ENCODE results near the gene RPS14.

The RPS14 gene

GRCh38 chr5:150497274-150497988, 47.9 kb upstream of the RPS14 start:
- H3K4me2 ChIP-seq (ENCODE audit: low read length), result no peak overlapping the region
- H3K27me3 ChIP-seq (ENCODE audit: insufficient read depth, low read length), result no peaks in the 10 kb centered on the region
- peak overlapping the region; percentile 90 for H3K4ac ChIP-seq (ENCODE audit: low read depth, low read length)
- peak overlapping the region; percentile 9 for H4K8ac ChIP-seq (ENCODE audit: low read depth, low read length)
- peak; percentile 84 to 90 for DNase-seq
- peak overlapping the region; percentile 68 for H2BK12ac ChIP-seq (ENCODE audit: low read length)
- peaks cover 51 to 62% of the 10 kb centered on the region in 2 experiments for H3K4me1 ChIP-seq (ENCODE audit: control insufficient read depth in 1 of 2, insufficient read depth in 2 of 2, low read length in 2 of 2)
- peaks cover 27 to 39% of the 10 kb centered on the region in 2 experiments for H3K36me3 ChIP-seq (ENCODE audit: control insufficient read depth in 1 of 2, insufficient read depth in 2 of 2, low read length in 2 of 2)
- H3K9ac ChIP-seq (ENCODE audit: low read length), result no peak overlapping the region
- peaks cover 54% of the 10 kb centered on the region for H3K79me2 ChIP-seq (ENCODE audit: control insufficient read depth, insufficient read depth, low read length, poor library complexity)
- H2BK120ac ChIP-seq (ENCODE audit: insufficient read depth, low read length, poor library complexity), result no peak overlapping the region
- H3K23ac ChIP-seq (ENCODE audit: low read length), result no peak overlapping the region
- H3K18ac ChIP-seq (ENCODE audit: low read length), result peak overlapping the region; percentile 78
- peak overlapping the region; percentile 58 for H4K91ac ChIP-seq (ENCODE audit: low read depth, low read length)
- peak overlapping the region; percentile 32 for H2BK5ac ChIP-seq (ENCODE audit: low read depth, low read length, poor library complexity)
- H4K12ac ChIP-seq (ENCODE audit: low read depth, low read length), result peak overlapping the region; percentile 3
- H2AK5ac ChIP-seq (ENCODE audit: low read length), result peak overlapping the region; percentile 63
- no CpG with 5 or more reads among the region's 14 CpGs for WGBS (ENCODE audit: extremely low coverage, insufficient coverage, insufficient read length)
- peak overlapping the region; percentile 50 for H3K4me3 ChIP-seq (ENCODE audit: low read depth, low read length)
- H3K9me3 ChIP-seq (ENCODE audit: insufficient read depth, low read depth, low read length), result no peaks in the 10 kb centered on the region
- H2AFZ ChIP-seq (ENCODE audit: insufficient read depth, low read length, poor library complexity), result peak overlapping the region; percentile 18
- H3K79me1 ChIP-seq (ENCODE audit: low read length), result peaks cover 15% of the 10 kb centered on the region
- H3K27ac ChIP-seq (ENCODE audit: low read depth, low read length), result peak overlapping the region; percentile 49
- H3K14ac ChIP-seq (ENCODE audit: low read length), result peak overlapping the region; percentile 64

DNA sequence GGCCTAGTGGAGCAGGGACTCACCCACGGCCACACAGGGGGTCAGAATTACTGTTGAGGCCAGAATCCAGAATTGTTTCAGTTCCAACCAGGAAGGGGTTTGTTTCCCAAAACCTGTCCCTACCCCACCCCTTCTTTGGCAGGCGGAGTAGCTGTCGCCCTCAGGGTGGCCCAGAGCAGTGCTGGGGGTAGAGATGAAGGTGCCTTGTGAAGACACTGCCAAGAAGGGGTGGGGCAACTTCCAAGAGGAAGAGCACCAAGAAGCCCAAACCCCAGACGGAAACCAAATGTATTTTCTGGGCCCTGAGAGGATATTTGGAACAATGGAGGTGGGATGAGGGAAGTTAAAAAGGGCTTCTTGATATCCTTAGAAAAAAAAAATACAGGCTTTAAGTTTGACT, 47.0 kb upstream of the RPS14 start:
- H3K9me3 ChIP-seq (ENCODE audit: insufficient read depth, low read depth, low read length), result no peaks in the 10 kb centered on the region
- no peak overlapping the region for H3K9ac ChIP-seq (ENCODE audit: low read length)
- H3K23ac ChIP-seq (ENCODE audit: low read length), result no peak overlapping the region
- peak overlapping the region; percentile 71 for H3K4ac ChIP-seq (ENCODE audit: low read depth, low read length)
- H4K12ac ChIP-seq (ENCODE audit: low read depth, low read length), result no peak overlapping the region
- peaks cover 30 to 43% of the 10 kb centered on the region in 2 experiments for H3K36me3 ChIP-seq (ENCODE audit: control insufficient read depth in 1 of 2, insufficient read depth in 2 of 2, low read length in 2 of 2)
- H3K18ac ChIP-seq (ENCODE audit: low read length), result no peak overlapping the region
- no peak overlapping the region for H3K4me2 ChIP-seq (ENCODE audit: low read length)
- no peak overlapping the region for H2BK120ac ChIP-seq (ENCODE audit: insufficient read depth, low read length, poor library complexity)
- no peak overlapping the region for H4K91ac ChIP-seq (ENCODE audit: low read depth, low read length)
- DNase-seq, result no peak
- no peak overlapping the region for H2BK5ac ChIP-seq (ENCODE audit: low read depth, low read length, poor library complexity)
- H2BK12ac ChIP-seq (ENCODE audit: low read length), result no peak overlapping the region
- no peak overlapping the region for H2AFZ ChIP-seq (ENCODE audit: insufficient read depth, low read length, poor library complexity)
- H3K79me2 ChIP-seq (ENCODE audit: control insufficient read depth, insufficient read depth, low read length, poor library complexity), result peaks cover 52% of the 10 kb centered on the region
- no peaks in the 10 kb centered on the region for H3K27me3 ChIP-seq (ENCODE audit: insufficient read depth, low read length)
- H3K79me1 ChIP-seq (ENCODE audit: low read length), result peaks cover 23% of the 10 kb centered on the region
- H3K14ac ChIP-seq (ENCODE audit: low read length), result no peak overlapping the region
- peaks cover 52 to 61% of the 10 kb centered on the region in 2 experiments for H3K4me1 ChIP-seq (ENCODE audit: control insufficient read depth in 1 of 2, insufficient read depth in 2 of 2, low read length in 2 of 2)
- no peak overlapping the region for H4K8ac ChIP-seq (ENCODE audit: low read depth, low read length)
- H3K4me3 ChIP-seq (ENCODE audit: low read depth, low read length), result no peak overlapping the region
- H3K27ac ChIP-seq (ENCODE audit: low read depth, low read length), result peak overlapping the region; percentile 10
- WGBS (ENCODE audit: extremely low coverage, insufficient coverage, insufficient read length), result no CpG with 5 or more reads among the region's 4 CpGs
- peak overlapping the region; percentile 37 for H2AK5ac ChIP-seq (ENCODE audit: low read length)

GRCh38 chr5:150496098-150496497, 46.6 kb upstream of the RPS14 start:
- H4K12ac ChIP-seq (ENCODE audit: low read depth, low read length), result no peak overlapping the region
- H3K9me3 ChIP-seq (ENCODE audit: insufficient read depth, low read depth, low read length), result no peaks in the 10 kb centered on the region
- no CpG with 5 or more reads among the region's 3 CpGs for WGBS (ENCODE audit: extremely low coverage, insufficient coverage, insufficient read length)
- H3K36me3 ChIP-seq (ENCODE audit: control insufficient read depth in 1 of 2, insufficient read depth in 2 of 2, low read length in 2 of 2), result peaks cover 28 to 40% of the 10 kb centered on the region in 2 experiments
- H3K4me2 ChIP-seq (ENCODE audit: low read length), result no peak overlapping the region
- H3K9ac ChIP-seq (ENCODE audit: low read length), result no peak overlapping the region
- no peak for DNase-seq
- H3K79me1 ChIP-seq (ENCODE audit: low read length), result peaks cover 21% of the 10 kb centered on the region
- no peak overlapping the region for H2AFZ ChIP-seq (ENCODE audit: insufficient read depth, low read length, poor library complexity)
- peaks cover 53 to 58% of the 10 kb centered on the region in 2 experiments for H3K4me1 ChIP-seq (ENCODE audit: control insufficient read depth in 1 of 2, insufficient read depth in 2 of 2, low read length in 2 of 2)
- H3K27me3 ChIP-seq (ENCODE audit: insufficient read depth, low read length), result no peaks in the 10 kb centered on the region
- peaks cover 49% of the 10 kb centered on the region for H3K79me2 ChIP-seq (ENCODE audit: control insufficient read depth, insufficient read depth, low read length, poor library complexity)
- H3K27ac ChIP-seq (ENCODE audit: low read depth, low read length), result peak overlapping the region; percentile 10
- no peak overlapping the region for H2BK12ac ChIP-seq (ENCODE audit: low read length)
- peak overlapping the region; percentile 37 for H2AK5ac ChIP-seq (ENCODE audit: low read length)
- no peak overlapping the region for H2BK5ac ChIP-seq (ENCODE audit: low read depth, low read length, poor library complexity)
- peak overlapping the region; percentile 71 for H3K4ac ChIP-seq (ENCODE audit: low read depth, low read length)
- no peak overlapping the region for H2BK120ac ChIP-seq (ENCODE audit: insufficient read depth, low read length, poor library complexity)
- H3K18ac ChIP-seq (ENCODE audit: low read length), result no peak overlapping the region
- H3K4me3 ChIP-seq (ENCODE audit: low read depth, low read length), result no peak overlapping the region
- H4K8ac ChIP-seq (ENCODE audit: low read depth, low read length), result no peak overlapping the region
- no peak overlapping the region for H3K23ac ChIP-seq (ENCODE audit: low read length)
- no peak overlapping the region for H4K91ac ChIP-seq (ENCODE audit: low read depth, low read length)
- no peak overlapping the region for H3K14ac ChIP-seq (ENCODE audit: low read length)

DNA sequence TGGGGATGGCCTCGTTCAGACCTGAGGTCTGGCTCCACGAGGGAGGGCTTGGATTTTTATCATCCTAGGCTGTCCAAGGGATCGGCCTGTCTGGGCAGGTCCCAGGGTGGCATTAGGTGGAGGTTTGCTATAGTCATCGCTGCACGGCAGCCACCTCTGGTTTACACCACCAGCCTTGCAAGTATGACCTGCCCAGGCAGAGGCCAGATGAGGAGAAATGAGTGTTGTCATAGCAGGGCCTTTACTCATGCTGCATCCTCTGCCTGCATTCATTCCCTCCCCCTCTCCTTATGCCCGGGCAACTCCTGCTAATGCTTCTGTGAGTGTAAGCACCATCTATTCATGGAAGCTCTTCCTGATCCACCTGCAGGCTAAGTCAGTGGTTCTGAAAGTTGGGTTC, 43.1 kb upstream of the RPS14 start:
- Histone ChIP-seq H3K27ac (ENCODE audit: low read depth, low read length) (peak overlapping the region; percentile 71), H3K9me3 (ENCODE audit: insufficient read depth, low read depth, low read length) (no peaks in the 10 kb centered on the region), H2BK5ac (ENCODE audit: low read depth, low read length, poor library complexity) (no peak overlapping the region), H3K4ac (ENCODE audit: low read depth, low read length) (peak overlapping the region; percentile 81), H3K9ac (ENCODE audit: low read length) (no peak overlapping the region), H2AK5ac (ENCODE audit: low read length) (no peak overlapping the region), H3K4me2 (ENCODE audit: low read length) (peak overlapping the region; percentile 27), H4K91ac (ENCODE audit: low read depth, low read length) (peak overlapping the region; percentile 69), H3K79me2 (ENCODE audit: control insufficient read depth, insufficient read depth, low read length, poor library complexity) (peaks cover 48% of the 10 kb centered on the region), H3K4me3 (ENCODE audit: low read depth, low read length) (no peak overlapping the region), H2AFZ (ENCODE audit: insufficient read depth, low read length, poor library complexity) (no peak overlapping the region), H2BK120ac (ENCODE audit: insufficient read depth, low read length, poor library complexity) (peak overlapping the region; percentile 80), H4K8ac (ENCODE audit: low read depth, low read length) (no peak overlapping the region), H4K12ac (ENCODE audit: low read depth, low read length) (no peak overlapping the region), H2BK12ac (ENCODE audit: low read length) (peak overlapping the region; percentile 66), H3K4me1 (ENCODE audit: control insufficient read depth in 1 of 2, insufficient read depth in 2 of 2, low read length in 2 of 2) (peaks cover 59% of the 10 kb centered on the region in 2 experiments), H3K23ac (ENCODE audit: low read length) (no peak overlapping the region), H3K18ac (ENCODE audit: low read length) (peak overlapping the region; percentile 62), H3K14ac (ENCODE audit: low read length) (no peak overlapping the region), H3K36me3 (ENCODE audit: control insufficient read depth in 1 of 2, insufficient read depth in 2 of 2, low read length in 2 of 2) (peaks cover 22 to 33% of the 10 kb centered on the region in 2 experiments), H3K79me1 (ENCODE audit: low read length) (peaks cover 36% of the 10 kb centered on the region), H3K27me3 (ENCODE audit: insufficient read depth, low read length) (no peaks in the 10 kb centered on the region)
- no CpG with 5 or more reads among the region's 6 CpGs for WGBS (ENCODE audit: extremely low coverage, insufficient coverage, insufficient read length)
- peak; percentile 80 to 83 for DNase-seq

All from trophoblast cell (in vitro differentiated cells and primary cell).